IMR-90 (cell line): ENCODE data around the gene TNRC18. TPM values are rescaled to one million over a fixed set of nuclear protein-coding genes. Genes with fewer than 3 reads are reported as not detected.

ENCODE experiments used
- ATAC-seq: fragments of 200-7000 bp; cut with Tn5 transposase; 2 replicates; pipeline ENCODE4 v1.9.1; 2020; ENCODE audit warnings: low read depth, mild to moderate bottlenecking, moderate library complexity
- BruUV-seq: library from RNA; stranded (reverse); fragments of 400-500 nt; replicated peaks from 2 replicates; lab custom pipeline; 2021; lab: Mats Ljungman, UMichigan
- CTCF ChIA-PET: fragments of 300-600 bp; formaldehyde crosslinking; extraction: SDS; loops from one replicate; lab custom pipeline; 2021; ENCODE audit warnings: antibody characterized with exemption; lab: Yijun Ruan, JAX
- POLR2A ChIA-PET: fragments of 300-600 bp; sonication (Branson Sonifier 250); formaldehyde crosslinking; loops from one replicate; lab custom pipeline; 2022; ENCODE audit warnings: antibody characterized with exemption; ENCODE audit not compliant: unreplicated experiment; lab: Charles Lee
- DNase-seq: peaks from one replicate; pipeline ENCODE4 v3.0.0; 2013
- H2AFZ ChIP-seq: replicated peaks from 2 replicates; pipeline ENCODE3; 2013; ENCODE audit warnings: low read length, mild to moderate bottlenecking; ENCODE audit not compliant: poor library complexity
- H2AK5ac ChIP-seq: 2 replicates; pipeline ENCODE4 v1.6.1; 2013; ENCODE audit warnings: low read depth, low read length, inconsistent platforms
- H2AK9ac ChIP-seq: replicated peaks from 2 replicates; pipeline ENCODE3; 2013; ENCODE audit warnings: mild to moderate bottlenecking, low read depth, low read length, moderate library complexity; ENCODE audit not compliant: poor library complexity
- H2BK120ac ChIP-seq: 2 replicates; pipeline ENCODE4 v1.6.1; 2013; ENCODE audit warnings: low read depth, low read length, inconsistent platforms
- H2BK15ac ChIP-seq: 3 replicates; pipeline ENCODE4 v1.6.1; 2013; ENCODE audit warnings: low read depth, low read length, inconsistent platforms
- H2BK20ac ChIP-seq: 2 replicates; pipeline ENCODE4 v1.6.1; 2013; ENCODE audit warnings: low read depth, mild to moderate bottlenecking, inconsistent platforms, low read length, moderate library complexity
- H2BK5ac ChIP-seq: 2 replicates; pipeline ENCODE4 v1.6.1; 2013; ENCODE audit warnings: mild to moderate bottlenecking, low read depth, low read length, inconsistent platforms; ENCODE audit not compliant: poor library complexity, severe bottlenecking
- H3K14ac ChIP-seq: replicated peaks from 2 replicates; pipeline ENCODE4 v1.6.1; 2013; ENCODE audit warnings: low read depth, low read length, inconsistent platforms
- H3K18ac ChIP-seq: 2 replicates; pipeline ENCODE4 v1.6.1; 2013; ENCODE audit warnings: low read depth, low read length, control low read depth
- H3K23ac ChIP-seq: 2 replicates; pipeline ENCODE4 v1.6.1; 2013; ENCODE audit warnings: low read depth, low read length, inconsistent platforms
- H3K27ac ChIP-seq: 2 replicates; pipeline ENCODE4 v1.5.1; 2013; ENCODE audit warnings: mild to moderate bottlenecking, control low read depth, low read length; ENCODE audit not compliant: insufficient read depth
- H3K27me3 ChIP-seq: 2 replicates; pipeline ENCODE4 v1.6.1; 2013; ENCODE audit warnings: low read length; ENCODE audit not compliant: control insufficient read depth, insufficient read depth
- H3K36me3 ChIP-seq: 2 replicates; pipeline ENCODE4 v1.6.1; 2013; ENCODE audit warnings: low read length, mixed read lengths; ENCODE audit not compliant: control insufficient read depth, insufficient read depth
- H3K4ac ChIP-seq: 2 replicates; pipeline ENCODE4 v1.6.1; 2013; ENCODE audit warnings: low read depth, low read length, inconsistent platforms
- H3K4me1 ChIP-seq: 2 replicates; pipeline ENCODE4 v1.6.1; 2013; ENCODE audit warnings: low read length, mixed read lengths; ENCODE audit not compliant: control insufficient read depth, insufficient read depth
- H3K4me2 ChIP-seq: 2 replicates; pipeline ENCODE4 v1.6.1; 2013; ENCODE audit warnings: low read depth, mild to moderate bottlenecking, control low read depth, low read length, moderate library complexity
- H3K4me3 ChIP-seq: 2 replicates; pipeline ENCODE4 v1.5.1; 2013; ENCODE audit warnings: low read depth, mild to moderate bottlenecking, control low read depth, low read length, moderate library complexity; ENCODE audit not compliant: insufficient read depth
- H3K56ac ChIP-seq: 2 replicates; pipeline ENCODE4 v1.6.1; 2013; ENCODE audit warnings: low read length, inconsistent platforms; ENCODE audit not compliant: insufficient read depth; ENCODE audit errors: extremely low read depth
- H3K79me1 ChIP-seq, 2 experiments: 2 replicates each; pipeline ENCODE4 v1.6.1; 2013; ENCODE audit warnings: low read length in 2 of 2, inconsistent platforms in 1 of 2, low read depth in 1 of 2
- H3K9ac ChIP-seq: 2 replicates; pipeline ENCODE4 v1.6.1; 2013; ENCODE audit warnings: low read depth, low read length, control low read depth
- H3K9me1 ChIP-seq: 2 replicates; pipeline ENCODE4 v1.6.1; 2013; ENCODE audit warnings: low read length, inconsistent platforms; ENCODE audit not compliant: insufficient read depth
- H3K9me3 ChIP-seq: 2 replicates; pipeline ENCODE4 v1.6.1; 2013; ENCODE audit warnings: low read length; ENCODE audit not compliant: control insufficient read depth, insufficient read depth
- H4K20me1 ChIP-seq: 2 replicates; pipeline ENCODE4 v1.6.1; 2013; ENCODE audit warnings: low read length, inconsistent platforms; ENCODE audit not compliant: insufficient read depth
- H4K5ac ChIP-seq: 2 replicates; pipeline ENCODE4 v1.6.1; 2013; ENCODE audit warnings: mild to moderate bottlenecking, low read depth, low read length, control low read depth
- H4K8ac ChIP-seq, 2 experiments: 2 replicates each; pipeline ENCODE4 v1.6.1; 2013; ENCODE audit warnings: low read depth in 2 of 2, low read length in 2 of 2, control low read depth in 1 of 2, inconsistent platforms in 1 of 2
- H4K91ac ChIP-seq: 2 replicates; pipeline ENCODE4 v1.6.1; 2013; ENCODE audit warnings: low read depth, low read length, inconsistent platforms; ENCODE audit not compliant: insufficient read depth
- BHLHE40 ChIP-seq: fragments of 150-350 bp; IDR thresholded peaks from 2 replicates; pipeline ENCODE4 v1.6.1; 2016; ENCODE audit warnings: mild to moderate bottlenecking, low read depth, low read length
- WGBS, 2 experiments: methylation state at CpG; one replicate each; pipeline versions ENCODE4 v1.1.5 to v1.1.7; 2013; ENCODE audit warnings: missing lambda C conversion rate in 2 of 2; ENCODE audit not compliant: insufficient read length in 1 of 2; ENCODE audit errors: extremely low coverage in 2 of 2; 5-methylcytosine and 5-hydroxymethylcytosine counted together
- dilution Hi-C: fragments of 300-500 bp; cut with HindIII; formaldehyde crosslinking; loops from one replicate; pipeline ENCODE4 v1.14.3; 2018; ENCODE audit warnings: low sequenced_read_pairs; ENCODE audit not compliant: unreplicated experiment
- in situ Hi-C: fragments of 300-500 bp; cut with MboI; formaldehyde crosslinking; loops from 3 replicates; pipeline ENCODE4 v1.14.3; 2019; ENCODE audit warnings: low sequenced_read_pairs, inconsistent platforms, mixed read lengths
- intact Hi-C: fragments of 100-400 bp; cut with micrococcal nuclease; formaldehyde crosslinking; loops from 2 replicates; pipeline ENCODE4 v1.10.0; 2022
- polyA plus RNA-seq, 3 experiments: library from polyadenylated mRNA; depleted of rRNA; stranded (reverse); fragments of >200 nt; gene quantifications; 2 replicates each; pipeline ENCODE4 v1.2.3, GENCODE V29; 2012; ENCODE audit warnings: low replicate concordance in 1 of 3
- total RNA-seq: library from RNA; depleted of rRNA; stranded (reverse); fragments of >200 nt; gene quantifications from 2 replicates; pipeline ENCODE4 v1.2.3, GENCODE V29; 2012

The TNRC18 gene
- total and polyA plus RNA-seq, 2 of the 4 experiments (the other 2 are of a cell fraction), result 4.7 to 29.6 TPM

GRCh38 chr7:5330288-5330687 lies 93.3 kb downstream of the TNRC18 start:
- Histone ChIP-seq H2BK15ac (no peak overlapping the region), H2BK20ac (no peak overlapping the region), H3K4me3 (no peak overlapping the region), H4K91ac (no peak overlapping the region), H4K8ac (no peak overlapping the region), H2BK120ac (no peak overlapping the region), H3K4me2 (no peak overlapping the region), H2AK9ac (no peak overlapping the region), H2AK5ac (no peak overlapping the region), H3K27me3 (no peaks in the 10 kb centered on the region), H3K4me1 (peaks cover 3% of the 10 kb centered on the region; the same call in 1 of the 2 replicates), H3K9me1 (peaks cover 5% of the 10 kb centered on the region; the same call in 1 of the 2 replicates), H2AFZ (no peak overlapping the region), H3K23ac (no peak overlapping the region), H3K9ac (no peak overlapping the region), H4K20me1 (peaks cover 25% of the 10 kb centered on the region), H3K14ac (no peak overlapping the region), H3K36me3 (peaks cover 59% of the 10 kb centered on the region), H3K27ac (no peak overlapping the region), H3K56ac (no peak overlapping the region), H3K18ac (no peak overlapping the region), H3K9me3 (no peaks in the 10 kb centered on the region), H2BK5ac (no peak overlapping the region), H3K79me1 (peaks cover 20 to 46% of the 10 kb centered on the region in 2 experiments), H4K5ac (no peak overlapping the region), H3K4ac (no peak overlapping the region)
- POLR2A ChIA-PET, result interaction anchor here (0.6 kb wide), 1 partner anchor 123 kb away, joined by 3 read pairs; no protein-coding TSS in a partner anchor
- dilution Hi-C loops (no loop called here), in situ Hi-C loops (no loop called here), intact Hi-C loops (no loop called here)
- ATAC-seq, result no peak
- TF ChIP-seq BHLHE40, result no peak
- no CpG with 5 or more reads among the region's 3 CpGs for WGBS, 2 experiments
- CTCF ChIA-PET, result no interaction called here
- BruUV-seq, result no TSS peak
- DNase-seq, result no peak
